HCT116 (cell line): ENCODE data around the gene XYLT2. TPM values are rescaled to one million over a fixed set of nuclear protein-coding genes. Genes with fewer than 3 reads are reported as not detected.

Experiments used
- ATAC-seq: fragments of 200-7000 bp; cut with Tn5 transposase; 2 replicates; pipeline ENCODE4 v1.9.1; 2020; ENCODE audit warnings: mild to moderate bottlenecking, moderate library complexity
- BruUV-seq: library from RNA; stranded (reverse); fragments of 400-500 nt; replicated peaks from 2 replicates; lab custom pipeline; 2021; lab: Mats Ljungman, UMichigan
- CTCF ChIA-PET: fragments of 300-600 bp; sonication (Branson Sonifier 250); formaldehyde crosslinking; loops from one replicate; lab custom pipeline; 2021; ENCODE audit warnings: antibody characterized with exemption; lab: Charles Lee
- POLR2A ChIA-PET: fragments of 300-600, 350-600 bp; sonication (Branson Sonifier 250); formaldehyde crosslinking; loops from one replicate; lab custom pipeline; 2021; ENCODE audit warnings: antibody characterized with exemption; lab: Charles Lee
- RAD21 ChIA-PET, 2 experiments: fragments of 300-600 bp; sonication (Branson Sonifier 250); formaldehyde crosslinking; loops; one replicate each; lab custom pipeline; 2023; ENCODE audit warnings: low total read pairs in 2 of 2; ENCODE audit not compliant: uncharacterized antibody in 2 of 2, unreplicated experiment in 2 of 2, low non-redundant PET in 1 of 2; lab: Charles Lee
- DNase-seq: peaks from one replicate; pipeline ENCODE4 v3.0.0-alpha.2; 2010; ENCODE audit warnings: low read depth, low spot score
- H2AFZ ChIP-seq: fragments of 200-600 bp; shearing (Covaris generic), sonication (generic); 2 replicates; pipeline ENCODE4 v1.6.1; 2017; ENCODE audit warnings: low read depth, mixed run types, mixed read lengths, antibody characterized with exemption, low read length; ENCODE audit not compliant: poor library complexity, severe bottlenecking
- H3K27ac ChIP-seq: 2 replicates; pipeline ENCODE4 v1.5.1; 2012; ENCODE audit warnings: low read depth, low read length
- H3K27me3 ChIP-seq: fragments of 200-600 bp; sonication (generic); 2 replicates; pipeline ENCODE4 v1.6.1; 2016; ENCODE audit warnings: mixed run types, low read length, mixed read lengths; ENCODE audit not compliant: insufficient read depth
- H3K36me3 ChIP-seq, 2 experiments: fragments of 200-500 bp in 1 of 2; fragments of 200-600 bp in 1 of 2; sonication (Bioruptor generic) in 1 of 2; sonication (generic) in 1 of 2; 2 replicates each; pipeline versions ENCODE4 v1.5.1 to v1.6.1; 2014 to 2016; ENCODE audit warnings: low read length in 2 of 2, inconsistent platforms in 1 of 2, mixed read lengths in 1 of 2, mixed run types in 1 of 2; ENCODE audit not compliant: insufficient read depth in 2 of 2, control insufficient read depth in 1 of 2
- H3K4me1 ChIP-seq, 2 experiments: fragments of 200-600 bp in 1 of 2; sonication (generic) in 1 of 2; 2 replicates each; pipeline versions ENCODE4 v1.5.1 to v1.6.1; 2012 to 2017; ENCODE audit warnings: low read length in 2 of 2, inconsistent platforms in 1 of 2, mild to moderate bottlenecking in 1 of 2, mixed read lengths in 1 of 2, mixed run types in 1 of 2, moderate library complexity in 1 of 2; ENCODE audit not compliant: insufficient read depth in 2 of 2, control insufficient read depth in 1 of 2
- H3K4me2 ChIP-seq: fragments of 200-600 bp; sonication (generic); 2 replicates; pipeline ENCODE4 v1.6.1; 2017; ENCODE audit warnings: mixed run types, low read length, mixed read lengths
- H3K4me3 ChIP-seq, 2 experiments: fragments of 200-600 bp in 1 of 2; sonication (generic) in 1 of 2; replicated peaks in 1 of 2; 2 replicates each; pipeline ENCODE4 v1.5.1; 2011 to 2016; ENCODE audit warnings: low read length in 2 of 2, control low read depth in 1 of 2, low read depth in 1 of 2, mild to moderate bottlenecking in 1 of 2, mixed read lengths in 1 of 2, mixed run types in 1 of 2
- H3K79me2 ChIP-seq: fragments of 200-600 bp; sonication (generic); 2 replicates; pipeline ENCODE4 v1.6.1; 2017; ENCODE audit warnings: mild to moderate bottlenecking, mixed run types, low read length, moderate library complexity, mixed read lengths; ENCODE audit not compliant: insufficient read depth
- H3K9ac ChIP-seq: fragments of 200-600 bp; sonication (generic); 2 replicates; pipeline ENCODE4 v1.6.1; 2016; ENCODE audit warnings: low read length, mixed read lengths
- H3K9me2 ChIP-seq: fragments of 200-600 bp; sonication (generic), shearing (Covaris generic); 2 replicates; pipeline ENCODE4 v1.6.1; 2017; ENCODE audit warnings: mixed run types, mild to moderate bottlenecking, moderate library complexity; ENCODE audit not compliant: insufficient read depth
- H3K9me3 ChIP-seq, 2 experiments: fragments of 200-500 bp in 1 of 2; fragments of 200-600 bp in 1 of 2; sonication (Bioruptor generic) in 1 of 2; sonication (generic) in 1 of 2; 2 replicates each; pipeline ENCODE4 v1.6.1; 2014 to 2017; ENCODE audit warnings: low read length in 2 of 2, mixed read lengths in 2 of 2, inconsistent platforms in 1 of 2, low read depth in 1 of 2, mild to moderate bottlenecking in 1 of 2, mixed run types in 1 of 2, moderate library complexity in 1 of 2; ENCODE audit not compliant: control insufficient read depth in 1 of 2, insufficient read depth in 1 of 2
- H4K20me1 ChIP-seq: fragments of 200-600 bp; sonication (generic), shearing (Covaris generic); 2 replicates; pipeline ENCODE4 v1.6.1; 2017; ENCODE audit warnings: mixed run types, mild to moderate bottlenecking, moderate library complexity; ENCODE audit not compliant: insufficient read depth
- ATF3 ChIP-seq: IDR thresholded peaks from 2 replicates; pipeline ENCODE4 v1.6.1; 2012
- CEBPB ChIP-seq: IDR thresholded peaks from 2 replicates; pipeline ENCODE4 v1.6.1; 2012; ENCODE audit warnings: low read depth
- EGR1 ChIP-seq: IDR thresholded peaks from 2 replicates; pipeline ENCODE4 v1.6.1; 2012; ENCODE audit warnings: low read depth
- FOSL1 ChIP-seq: IDR thresholded peaks from 2 replicates; pipeline ENCODE4 v1.6.1; 2012; ENCODE audit warnings: low read depth
- MAX ChIP-seq: IDR thresholded peaks from 2 replicates; pipeline ENCODE4 v1.6.1; 2012
- POLR2AphosphoS5 ChIP-seq: IDR thresholded peaks from 2 replicates; pipeline ENCODE4 v1.6.1; 2011; ENCODE audit warnings: mild to moderate bottlenecking, low read depth, low read length, moderate library complexity
- RAD21 ChIP-seq: IDR thresholded peaks from 2 replicates; pipeline ENCODE4 v1.6.1; 2012; ENCODE audit warnings: low read depth, mild to moderate bottlenecking
- SIN3A ChIP-seq: IDR thresholded peaks from 2 replicates; pipeline ENCODE4 v1.6.1; 2012; ENCODE audit warnings: low read depth
- TCF7L2 ChIP-seq: IDR thresholded peaks from 2 replicates; pipeline ENCODE4 v1.7.0; 2011; ENCODE audit warnings: borderline replicate concordance, inconsistent platforms; ENCODE audit not compliant: insufficient read depth, insufficient read length; ENCODE audit errors: extremely low read depth
- ZFX ChIP-seq: fragments of 450-650 bp; IDR thresholded peaks from 2 replicates; pipeline ENCODE4 v1.6.1; 2017
- intact Hi-C: fragments of 100-400 bp; cut with micrococcal nuclease; formaldehyde crosslinking; loops from 2 replicates; pipeline ENCODE4 v1.10.0; 2022
- total RNA-seq: library from RNA; stranded (reverse); gene quantifications from one replicate; pipeline ENCODE4 v1.2.1, GENCODE V29; 2021; ENCODE audit not compliant: unreplicated experiment
- TF ChIP-seq, protein P1 (sequence below): IDR thresholded peaks from 2 replicates; pipeline ENCODE4 v1.6.1; 2012; ENCODE audit warnings: low read depth

XYLT2 gene
- total RNA-seq, 1 experiment from 2014 or later: 37.5 TPM

DNA sequence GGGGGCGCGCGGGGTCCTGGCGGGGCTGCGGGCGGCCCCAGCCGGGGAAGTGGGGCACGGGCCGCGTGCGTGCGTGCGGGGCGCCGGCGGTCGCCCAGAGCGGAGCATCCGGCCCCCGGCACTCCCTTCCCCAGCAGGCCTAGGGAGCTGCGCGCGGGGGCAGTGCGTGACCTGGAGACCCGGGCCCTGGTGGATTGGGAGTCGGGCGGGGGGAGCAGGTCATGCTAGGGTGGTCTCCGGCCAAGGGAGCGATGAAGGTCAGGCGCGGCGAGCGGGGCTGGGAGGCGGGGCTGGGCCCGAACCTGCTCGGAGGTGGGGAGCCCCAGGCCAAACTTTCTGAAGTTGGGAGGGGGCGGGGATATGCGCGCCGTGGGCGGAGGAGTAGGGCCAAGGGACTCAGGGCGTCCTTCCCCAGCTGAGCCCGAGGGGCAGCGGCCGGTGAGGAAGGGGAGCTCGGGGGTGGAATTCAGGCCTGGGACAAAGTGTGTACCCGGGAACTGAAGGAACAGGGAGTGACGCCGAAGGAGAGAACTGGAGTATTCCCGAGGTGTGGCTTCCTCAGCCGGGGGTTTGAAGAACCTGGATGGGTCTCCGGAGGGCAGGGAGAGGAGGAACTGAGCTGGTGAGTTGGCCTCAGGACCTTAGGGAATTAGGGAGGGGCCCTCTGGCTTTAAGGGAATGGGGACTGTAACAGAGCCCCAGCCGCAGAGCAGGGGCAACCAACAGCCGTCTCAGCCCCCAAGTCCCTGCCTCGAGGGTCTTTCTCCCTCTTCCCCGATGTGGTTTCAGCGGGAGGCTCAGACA is 589 bp downstream of the XYLT2 start:
- no peaks in the 10 kb centered on the region for H3K9me3 ChIP-seq
- CTCF ChIA-PET: interaction anchor here (1.2 to 2.2 kb wide), 3 partner anchors 15 to 146 kb away, joined by 6 to 7 read pairs (median 6); partner anchors contain the start of gene LRRC59
- ATAC-seq: peak; percentile 59
- H3K4me3 ChIP-seq: peak overlapping the region; percentile 89 to 90
- RAD21 ChIA-PET: no interaction called here
- POLR2A ChIA-PET: interaction anchor here (1.0 to 1.4 kb wide), 3 partner anchors 15 to 27 kb away, joined by 3 to 5 read pairs (median 3); no protein-coding TSS in a partner anchor
- no peaks in the 10 kb centered on the region for H3K36me3 ChIP-seq
- no peak for TF ChIP-seq SIN3A
- peak; percentile 91; the same call in 1 of the 2 replicates for TF ChIP-seq ZFX
- no peak for TF ChIP-seq FOSL1
- peak; percentile 4 for TF ChIP-seq TCF7L2
- no peak for TF ChIP-seq POLR2AphosphoS5
- TF ChIP-seq, all 23 proteins: peak for 2
- Histone ChIP-seq H3K27ac (peak overlapping the region; percentile 84; the same call in 1 of the 2 replicates), H3K9ac (peak overlapping the region; percentile 96), H3K4me1 (peaks cover 12 to 34% of the 10 kb centered on the region in 2 experiments), H3K79me2 (peaks cover 44% of the 10 kb centered on the region), H4K20me1 (no peaks in the 10 kb centered on the region), H3K9me2 (no peaks in the 10 kb centered on the region), H3K27me3 (no peaks in the 10 kb centered on the region), H2AFZ (no peak overlapping the region), H3K4me2 (peak overlapping the region; percentile 100)
- no TSS peak for BruUV-seq
- no peak for DNase-seq
- intact Hi-C loops: no loop called here

DNA sequence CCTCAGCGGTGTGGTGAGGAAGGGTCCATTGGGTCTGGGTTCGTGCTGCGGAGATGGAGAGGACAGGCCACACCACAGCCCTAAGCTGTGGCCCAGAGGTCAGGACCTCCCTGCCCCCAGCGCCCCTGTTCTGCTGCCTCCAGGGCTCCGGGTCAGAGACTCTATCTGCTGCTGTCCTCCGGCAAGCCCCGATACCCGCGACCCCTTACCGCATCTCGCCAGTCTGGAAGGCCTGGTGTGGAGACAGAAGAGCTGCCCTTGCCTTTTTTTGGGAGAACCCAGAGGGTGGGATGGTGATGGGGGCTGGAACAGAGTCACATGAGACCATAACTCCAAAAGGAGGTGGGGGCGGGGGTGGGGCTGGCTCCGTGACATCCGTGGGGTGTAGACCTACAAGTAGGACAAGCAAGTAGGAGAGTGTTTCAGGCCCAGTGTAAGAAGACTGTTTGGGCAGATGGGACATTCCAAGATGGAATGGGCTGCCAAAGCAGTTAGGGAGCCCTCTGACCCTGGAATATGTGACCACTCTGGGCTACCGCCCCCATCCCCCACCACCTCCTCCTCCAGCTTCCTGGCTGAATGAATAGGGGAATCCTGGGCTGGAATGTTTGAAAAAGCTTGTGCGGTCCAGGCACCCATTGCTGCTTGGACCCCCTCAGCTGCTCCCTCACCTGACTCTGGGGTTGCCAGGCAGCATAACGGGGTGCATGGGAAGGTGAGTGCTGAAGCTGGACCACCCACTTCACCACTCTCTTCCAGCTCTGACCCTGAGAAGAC is 1.4 kb downstream of the XYLT2 start:
- Histone ChIP-seq H3K4me1 (peaks cover 12 to 34% of the 10 kb centered on the region in 2 experiments), H3K9me3 (no peaks in the 10 kb centered on the region)
- TF ChIP-seq, protein P1, sequence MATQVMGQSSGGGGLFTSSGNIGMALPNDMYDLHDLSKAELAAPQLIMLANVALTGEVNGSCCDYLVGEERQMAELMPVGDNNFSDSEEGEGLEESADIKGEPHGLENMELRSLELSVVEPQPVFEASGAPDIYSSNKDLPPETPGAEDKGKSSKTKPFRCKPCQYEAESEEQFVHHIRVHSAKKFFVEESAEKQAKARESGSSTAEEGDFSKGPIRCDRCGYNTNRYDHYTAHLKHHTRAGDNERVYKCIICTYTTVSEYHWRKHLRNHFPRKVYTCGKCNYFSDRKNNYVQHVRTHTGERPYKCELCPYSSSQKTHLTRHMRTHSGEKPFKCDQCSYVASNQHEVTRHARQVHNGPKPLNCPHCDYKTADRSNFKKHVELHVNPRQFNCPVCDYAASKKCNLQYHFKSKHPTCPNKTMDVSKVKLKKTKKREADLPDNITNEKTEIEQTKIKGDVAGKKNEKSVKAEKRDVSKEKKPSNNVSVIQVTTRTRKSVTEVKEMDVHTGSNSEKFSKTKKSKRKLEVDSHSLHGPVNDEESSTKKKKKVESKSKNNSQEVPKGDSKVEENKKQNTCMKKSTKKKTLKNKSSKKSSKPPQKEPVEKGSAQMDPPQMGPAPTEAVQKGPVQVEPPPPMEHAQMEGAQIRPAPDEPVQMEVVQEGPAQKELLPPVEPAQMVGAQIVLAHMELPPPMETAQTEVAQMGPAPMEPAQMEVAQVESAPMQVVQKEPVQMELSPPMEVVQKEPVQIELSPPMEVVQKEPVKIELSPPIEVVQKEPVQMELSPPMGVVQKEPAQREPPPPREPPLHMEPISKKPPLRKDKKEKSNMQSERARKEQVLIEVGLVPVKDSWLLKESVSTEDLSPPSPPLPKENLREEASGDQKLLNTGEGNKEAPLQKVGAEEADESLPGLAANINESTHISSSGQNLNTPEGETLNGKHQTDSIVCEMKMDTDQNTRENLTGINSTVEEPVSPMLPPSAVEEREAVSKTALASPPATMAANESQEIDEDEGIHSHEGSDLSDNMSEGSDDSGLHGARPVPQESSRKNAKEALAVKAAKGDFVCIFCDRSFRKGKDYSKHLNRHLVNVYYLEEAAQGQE: no peak
- TF ChIP-seq CEBPB (no peak), MAX (no peak), RAD21 (no peak), EGR1 (no peak), TCF7L2 (no peak), ATF3 (no peak), ZFX (no peak)
- TF ChIP-seq, all 23 proteins: peak for 0
- peak overlapping the region; percentile 89 to 90 for H3K4me3 ChIP-seq
- BruUV-seq: TSS peak; percentile 33
- H3K27me3 ChIP-seq: no peaks in the 10 kb centered on the region
- peak overlapping the region; percentile 100 for H3K4me2 ChIP-seq
- no peaks in the 10 kb centered on the region for H3K36me3 ChIP-seq
- DNase-seq (no peak), ATAC-seq (no peak)
- H3K9me2 ChIP-seq: no peaks in the 10 kb centered on the region
- ChIA-PET POLR2A (interaction anchor here (1.2 to 1.4 kb wide), 2 partner anchors 15 to 27 kb away, joined by 3 to 5 read pairs; no protein-coding TSS in a partner anchor), RAD21 (no interaction called here), CTCF (interaction anchor here (1.4 to 2.2 kb wide), 2 partner anchors 15 to 50 kb away, joined by 6 to 7 read pairs; partner anchors contain the start of gene LRRC59)
- H2AFZ ChIP-seq: no peak overlapping the region
- no peaks in the 10 kb centered on the region for H4K20me1 ChIP-seq
- intact Hi-C loops: no loop called here
- H3K79me2 ChIP-seq: peaks cover 49% of the 10 kb centered on the region
- H3K9ac ChIP-seq: peak overlapping the region; percentile 96
- H3K27ac ChIP-seq: peak overlapping the region; percentile 84; the same call in 1 of the 2 replicates
